Measurements from ENCODE around the gene BACE2. TPM values are rescaled to one million over a fixed set of nuclear protein-coding genes. Genes with fewer than 3 reads are reported as not detected.
"Not testable (repeated sequence)": the region's sequence is repeated elsewhere in the genome, so short reads cannot be mapped to it uniquely, and the experiment has no call there.

The BACE2 gene
- total RNA-seq, 2 experiments from 2014 or later: not detected

DNA sequence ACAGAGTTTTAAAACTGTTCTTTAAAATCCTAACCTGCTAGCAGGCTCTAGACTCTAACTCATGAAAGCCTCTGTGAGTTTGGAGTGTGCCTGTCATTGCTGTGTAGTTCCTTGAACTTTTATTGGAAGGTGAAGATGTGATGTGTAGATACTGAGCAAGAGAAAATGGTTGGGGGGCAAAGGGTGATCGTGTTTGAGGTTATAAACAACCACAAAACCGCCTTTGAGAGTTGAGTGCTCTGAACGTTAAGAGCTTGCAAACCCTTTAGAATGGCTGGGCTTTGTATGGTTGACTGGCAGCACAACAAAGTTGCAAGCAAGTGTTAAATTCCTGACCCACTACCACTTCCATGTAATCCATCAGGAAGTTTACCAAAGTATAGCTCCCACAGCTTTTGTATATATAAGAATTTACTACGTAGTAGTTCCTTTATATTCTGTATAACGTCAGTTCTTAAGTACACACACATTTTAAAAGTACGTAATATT, 19.6 kb downstream of the BACE2 start:
- H3K36me3 ChIP-seq (ENCODE audit: insufficient read depth, low read length): no peaks in the 10 kb centered on the region
- TF ChIP-seq EZH2phosphoT487 (IDR thresholded peaks at IDR 0.05; ENCODE audit: borderline replicate concordance, low read depth, low read length): no peak
- TF ChIP-seq, protein P1, sequence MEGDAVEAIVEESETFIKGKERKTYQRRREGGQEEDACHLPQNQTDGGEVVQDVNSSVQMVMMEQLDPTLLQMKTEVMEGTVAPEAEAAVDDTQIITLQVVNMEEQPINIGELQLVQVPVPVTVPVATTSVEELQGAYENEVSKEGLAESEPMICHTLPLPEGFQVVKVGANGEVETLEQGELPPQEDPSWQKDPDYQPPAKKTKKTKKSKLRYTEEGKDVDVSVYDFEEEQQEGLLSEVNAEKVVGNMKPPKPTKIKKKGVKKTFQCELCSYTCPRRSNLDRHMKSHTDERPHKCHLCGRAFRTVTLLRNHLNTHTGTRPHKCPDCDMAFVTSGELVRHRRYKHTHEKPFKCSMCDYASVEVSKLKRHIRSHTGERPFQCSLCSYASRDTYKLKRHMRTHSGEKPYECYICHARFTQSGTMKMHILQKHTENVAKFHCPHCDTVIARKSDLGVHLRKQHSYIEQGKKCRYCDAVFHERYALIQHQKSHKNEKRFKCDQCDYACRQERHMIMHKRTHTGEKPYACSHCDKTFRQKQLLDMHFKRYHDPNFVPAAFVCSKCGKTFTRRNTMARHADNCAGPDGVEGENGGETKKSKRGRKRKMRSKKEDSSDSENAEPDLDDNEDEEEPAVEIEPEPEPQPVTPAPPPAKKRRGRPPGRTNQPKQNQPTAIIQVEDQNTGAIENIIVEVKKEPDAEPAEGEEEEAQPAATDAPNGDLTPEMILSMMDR (conservative IDR thresholded peaks at IDR 0.05; ENCODE audit: low read length): no peak
- H3K4me1 ChIP-seq (ENCODE audit: insufficient read depth, low read length, poor library complexity, severe bottlenecking): no peaks in the 10 kb centered on the region
- H3K27ac ChIP-seq (ENCODE audit: low read depth, low read length, poor library complexity, severe bottlenecking): no peak overlapping the region
- no peak overlapping the region for H3K4me2 ChIP-seq (ENCODE audit: low read length)
- no peak for DNase-seq (ENCODE audit: low spot score)
- H3K9me3 ChIP-seq (ENCODE audit: low read length): no peaks in the 10 kb centered on the region
- intact Hi-C loops (cut with micrococcal nuclease; ENCODE audit: unreplicated experiment): no loop called here
- H2AFZ ChIP-seq (ENCODE audit: low read length): no peak overlapping the region
- no TSS peak for BruUV-seq (replicated peaks)
- ChIA-PET POLR2A (no interaction called here), CTCF (ENCODE audit: unreplicated experiment) (no interaction called here)
- H3K4me3 ChIP-seq (ENCODE audit: low read depth, low read length, poor library complexity, severe bottlenecking): no peak overlapping the region
- no peaks in the 10 kb centered on the region for H3K79me2 ChIP-seq (ENCODE audit: insufficient read depth, low read depth, low read length)
- H4K20me1 ChIP-seq (ENCODE audit: insufficient read depth, low read length): no peaks in the 10 kb centered on the region
- H3K9me2 ChIP-seq (ENCODE audit: insufficient read depth, low read length): no peaks in the 10 kb centered on the region

DNA sequence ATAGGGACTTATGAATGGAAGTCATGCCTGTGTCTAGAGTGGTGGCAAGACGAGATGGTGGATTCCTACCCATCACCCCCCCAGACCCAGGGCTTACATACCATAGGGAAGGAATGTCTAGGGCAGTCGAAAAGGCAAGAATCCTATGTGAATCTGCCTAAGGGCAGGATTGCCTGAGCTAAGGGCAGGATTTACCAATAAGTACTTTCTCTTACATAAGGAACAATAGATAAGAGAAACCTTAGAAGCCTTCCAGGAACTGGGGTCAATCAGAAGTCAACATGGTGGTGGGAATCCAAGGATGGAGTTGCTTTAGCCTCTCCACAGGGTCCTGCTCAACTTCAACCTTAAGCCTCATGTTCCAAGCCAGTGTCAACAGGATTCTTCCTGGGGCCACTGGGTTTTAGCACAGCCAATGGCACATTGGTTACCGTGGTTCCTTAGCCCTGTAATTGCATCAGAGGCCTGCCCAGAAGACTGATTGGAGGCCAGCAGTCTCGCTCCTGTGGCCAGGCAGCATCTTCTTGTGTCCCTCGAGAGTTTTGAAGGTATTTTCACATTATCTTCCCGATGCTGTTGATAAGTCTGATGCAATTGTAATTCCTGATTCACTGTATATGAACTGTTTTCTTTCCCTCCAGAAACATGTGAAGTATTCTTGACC, 20.7 kb downstream of the BACE2 start:
- Histone ChIP-seq H3K9me2 (ENCODE audit: insufficient read depth, low read length) (no peaks in the 10 kb centered on the region), H2AFZ (ENCODE audit: low read length) (no peak overlapping the region), H3K4me2 (ENCODE audit: low read length) (no peak overlapping the region), H4K20me1 (ENCODE audit: insufficient read depth, low read length) (no peaks in the 10 kb centered on the region), H3K4me1 (ENCODE audit: insufficient read depth, low read length, poor library complexity, severe bottlenecking) (no peaks in the 10 kb centered on the region), H3K9me3 (ENCODE audit: low read length) (no peaks in the 10 kb centered on the region), H3K4me3 (ENCODE audit: low read depth, low read length, poor library complexity, severe bottlenecking) (no peak overlapping the region), H3K27ac (ENCODE audit: low read depth, low read length, poor library complexity, severe bottlenecking) (no peak overlapping the region), H3K79me2 (ENCODE audit: insufficient read depth, low read depth, low read length) (no peaks in the 10 kb centered on the region), H3K36me3 (ENCODE audit: insufficient read depth, low read length) (no peaks in the 10 kb centered on the region)
- no peak for DNase-seq (ENCODE audit: low spot score)
- BruUV-seq (replicated peaks): no TSS peak
- intact Hi-C loops (cut with micrococcal nuclease; ENCODE audit: unreplicated experiment): no loop called here
- POLR2A ChIA-PET: no interaction called here
- TF ChIP-seq EZH2phosphoT487 (IDR thresholded peaks at IDR 0.05; ENCODE audit: borderline replicate concordance, low read depth, low read length): no peak
- TF ChIP-seq, protein P1 (conservative IDR thresholded peaks at IDR 0.05; ENCODE audit: low read length): no peak
- CTCF ChIA-PET (ENCODE audit: unreplicated experiment): no interaction called here

DNA sequence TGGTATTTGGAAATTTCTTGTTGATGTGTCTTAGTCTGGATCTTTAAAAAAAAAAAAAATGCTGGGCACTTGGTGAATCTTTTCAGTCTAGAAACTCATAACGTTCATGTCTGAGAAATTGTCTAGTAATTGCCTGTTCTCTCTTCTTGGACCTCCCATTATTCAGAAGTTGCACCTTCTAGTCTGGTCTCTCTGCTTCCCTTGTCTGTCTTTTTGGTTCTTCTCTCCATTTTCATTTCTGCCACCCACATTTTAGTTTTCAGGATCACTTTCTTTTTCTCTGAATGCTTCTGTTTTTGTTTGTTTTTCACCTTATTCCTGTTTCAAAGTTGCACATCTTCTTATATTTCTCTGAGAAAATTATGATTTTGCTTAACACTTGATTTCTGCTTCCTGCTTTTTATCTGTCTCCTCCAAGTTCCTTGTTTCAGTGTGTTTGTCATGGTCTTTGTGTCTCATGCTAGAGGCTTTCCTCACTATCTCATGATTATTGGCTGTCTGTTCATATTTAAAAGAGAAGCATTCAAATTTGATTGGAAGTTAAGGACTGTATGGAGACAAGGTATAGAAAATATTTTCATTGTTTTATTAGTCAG, 21.3 kb downstream of the BACE2 start:
- no TSS peak for BruUV-seq (replicated peaks)
- TF ChIP-seq, protein P1 (conservative IDR thresholded peaks at IDR 0.05; ENCODE audit: low read length): no peak
- TF ChIP-seq EZH2phosphoT487 (IDR thresholded peaks at IDR 0.05; ENCODE audit: borderline replicate concordance, low read depth, low read length): no peak

DNA sequence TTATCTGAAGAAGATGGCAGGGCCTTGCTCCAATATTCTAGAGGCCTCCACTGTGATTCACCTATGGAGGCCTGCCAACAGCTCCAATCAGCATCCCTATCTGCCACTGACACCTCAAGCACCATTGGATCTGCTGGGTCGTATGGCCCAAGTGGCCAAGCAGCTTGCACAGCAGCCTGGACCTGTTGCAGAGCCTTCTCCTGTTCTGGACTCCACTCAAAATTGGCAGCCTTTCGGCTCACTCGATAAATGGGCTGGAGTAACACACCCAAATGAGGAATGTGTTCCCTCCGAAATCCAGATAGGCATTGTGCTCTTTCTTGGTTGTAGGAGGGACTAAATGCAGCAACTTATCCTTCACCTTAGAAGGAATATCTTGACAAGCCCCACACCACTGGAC, 24.6 kb downstream of the BACE2 start:
- BruUV-seq (replicated peaks); H3K36me3 ChIP-seq (ENCODE audit: insufficient read depth, low read length); H3K9me3 ChIP-seq (ENCODE audit: low read length); intact Hi-C loops (cut with micrococcal nuclease; ENCODE audit: unreplicated experiment); H3K4me1 ChIP-seq (ENCODE audit: insufficient read depth, low read length, poor library complexity, severe bottlenecking); H4K20me1 ChIP-seq (ENCODE audit: insufficient read depth, low read length); H3K79me2 ChIP-seq (ENCODE audit: insufficient read depth, low read depth, low read length); H3K9me2 ChIP-seq (ENCODE audit: insufficient read depth, low read length); CTCF ChIA-PET (ENCODE audit: unreplicated experiment); POLR2A ChIA-PET; H3K4me2 ChIP-seq (ENCODE audit: low read length); H3K4me3 ChIP-seq (ENCODE audit: low read depth, low read length, poor library complexity, severe bottlenecking); DNase-seq (ENCODE audit: low spot score); H3K27ac ChIP-seq (ENCODE audit: low read depth, low read length, poor library complexity, severe bottlenecking); H2AFZ ChIP-seq (ENCODE audit: low read length): not testable (repeated sequence)

More for the DNA sequence above, 21.3 kb downstream of the BACE2 start:
- no peak for DNase-seq (ENCODE audit: low spot score)
- CTCF ChIA-PET (ENCODE audit: unreplicated experiment): no interaction called here
- no peak overlapping the region for H3K27ac ChIP-seq (ENCODE audit: low read depth, low read length, poor library complexity, severe bottlenecking)
- H2AFZ ChIP-seq (ENCODE audit: low read length): no peak overlapping the region
- no peak overlapping the region for H3K4me3 ChIP-seq (ENCODE audit: low read depth, low read length, poor library complexity, severe bottlenecking)
- no peaks in the 10 kb centered on the region for H3K79me2 ChIP-seq (ENCODE audit: insufficient read depth, low read depth, low read length)
- no peaks in the 10 kb centered on the region for H3K36me3 ChIP-seq (ENCODE audit: insufficient read depth, low read length)
- no peaks in the 10 kb centered on the region for H3K9me2 ChIP-seq (ENCODE audit: insufficient read depth, low read length)
- intact Hi-C loops (cut with micrococcal nuclease; ENCODE audit: unreplicated experiment): no loop called here
- H3K9me3 ChIP-seq (ENCODE audit: low read length): no peaks in the 10 kb centered on the region
- H3K4me2 ChIP-seq (ENCODE audit: low read length): no peak overlapping the region
- no peaks in the 10 kb centered on the region for H4K20me1 ChIP-seq (ENCODE audit: insufficient read depth, low read length)
- POLR2A ChIA-PET: no interaction called here
- no peaks in the 10 kb centered on the region for H3K4me1 ChIP-seq (ENCODE audit: insufficient read depth, low read length, poor library complexity, severe bottlenecking)

All from OCI-LY7 (cell line).